Activated CD8-positive, alpha-beta T cell treated with anti-CD3 and anti-CD28 coated beads for 36 hours (primary cell): ENCODE data around the gene CTXND1. TPM values are rescaled to one million over a fixed set of nuclear protein-coding genes. Genes with fewer than 3 reads are reported as not detected.

Experiments used
- ATAC-seq: fragments of 200-7000 bp; cut with Tn5 transposase; one replicate; pipeline ENCODE4 v1.10.0; 2021; ENCODE audit warnings: mild to moderate bottlenecking, moderate library complexity
- CTCF ChIA-PET: fragments of 350-600 bp; sonication (Branson Sonifier 250); formaldehyde crosslinking; loops from one replicate; lab custom pipeline; 2021; ENCODE audit warnings: antibody characterized with exemption; lab: Charles Lee
- POLR2A ChIA-PET: fragments of 350-600 bp; sonication (Branson Sonifier 250); formaldehyde crosslinking; loops from one replicate; lab custom pipeline; 2021; ENCODE audit warnings: antibody characterized with exemption; lab: Charles Lee
- DNase-seq: peaks from one replicate; pipeline ENCODE4 v3.0.0-alpha.2; 2020
- H3K27ac Mint-ChIP-seq: one replicate; pipeline ENCODE4 v1.8.0; 2021; ENCODE audit warnings: mild to moderate bottlenecking, mixed read lengths
- H3K27me3 Mint-ChIP-seq: one replicate; pipeline ENCODE4 v1.8.0; 2021; ENCODE audit warnings: mixed read lengths
- H3K36me3 Mint-ChIP-seq: one replicate; pipeline ENCODE4 v1.8.0; 2021; ENCODE audit warnings: low read depth, mixed read lengths
- H3K4me1 Mint-ChIP-seq: one replicate; pipeline ENCODE4 v1.8.0; 2021; ENCODE audit warnings: low read depth, mixed read lengths
- H3K4me3 Mint-ChIP-seq: one replicate; pipeline ENCODE4 v1.8.0; 2021; ENCODE audit warnings: mild to moderate bottlenecking, moderate library complexity, mixed read lengths
- H3K9me3 Mint-ChIP-seq: one replicate; pipeline ENCODE4 v1.8.0; 2021; ENCODE audit warnings: mixed read lengths
- intact Hi-C: fragments of 100-400 bp; cut with micrococcal nuclease; formaldehyde crosslinking; loops from one replicate; pipeline ENCODE4 v1.10.0; 2022
- total RNA-seq, 2 experiments: library from RNA; stranded (reverse); gene quantifications; one replicate each; pipeline ENCODE4 v1.2.3, GENCODE V29; 2021
- TF ChIP-seq, protein P1 (sequence below): fragments of 200-600 bp; IDR thresholded peaks from one replicate; pipeline ENCODE4 v1.8.0; 2022; ENCODE audit warnings: antibody characterized with exemption, mild to moderate bottlenecking

CTXND1 gene
- total RNA-seq, 2 experiments from 2014 or later, result not detected

DNA sequence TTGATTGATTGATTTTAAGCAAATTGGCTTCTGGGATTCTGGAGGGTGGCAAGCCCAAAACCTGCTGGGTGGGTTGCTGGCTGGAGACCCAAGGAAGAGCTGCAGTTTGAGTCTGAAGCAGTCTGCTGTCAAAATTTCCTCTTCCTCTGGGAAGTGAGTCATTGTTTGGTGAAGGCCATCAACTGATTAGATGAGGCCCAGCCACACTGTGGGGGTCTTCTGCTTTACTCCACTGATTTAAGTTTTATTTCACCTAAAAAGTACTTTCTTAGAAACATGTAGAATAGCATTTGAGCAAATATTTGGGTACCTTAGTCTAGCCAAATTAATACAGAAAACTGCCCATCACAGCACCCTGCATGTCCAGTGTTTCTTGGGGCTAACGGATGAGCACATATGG lies 65.4 kb downstream of the CTXND1 start:
- TF ChIP-seq, protein P1, sequence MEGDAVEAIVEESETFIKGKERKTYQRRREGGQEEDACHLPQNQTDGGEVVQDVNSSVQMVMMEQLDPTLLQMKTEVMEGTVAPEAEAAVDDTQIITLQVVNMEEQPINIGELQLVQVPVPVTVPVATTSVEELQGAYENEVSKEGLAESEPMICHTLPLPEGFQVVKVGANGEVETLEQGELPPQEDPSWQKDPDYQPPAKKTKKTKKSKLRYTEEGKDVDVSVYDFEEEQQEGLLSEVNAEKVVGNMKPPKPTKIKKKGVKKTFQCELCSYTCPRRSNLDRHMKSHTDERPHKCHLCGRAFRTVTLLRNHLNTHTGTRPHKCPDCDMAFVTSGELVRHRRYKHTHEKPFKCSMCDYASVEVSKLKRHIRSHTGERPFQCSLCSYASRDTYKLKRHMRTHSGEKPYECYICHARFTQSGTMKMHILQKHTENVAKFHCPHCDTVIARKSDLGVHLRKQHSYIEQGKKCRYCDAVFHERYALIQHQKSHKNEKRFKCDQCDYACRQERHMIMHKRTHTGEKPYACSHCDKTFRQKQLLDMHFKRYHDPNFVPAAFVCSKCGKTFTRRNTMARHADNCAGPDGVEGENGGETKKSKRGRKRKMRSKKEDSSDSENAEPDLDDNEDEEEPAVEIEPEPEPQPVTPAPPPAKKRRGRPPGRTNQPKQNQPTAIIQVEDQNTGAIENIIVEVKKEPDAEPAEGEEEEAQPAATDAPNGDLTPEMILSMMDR, result no peak
- Mint-ChIP-seq H3K27me3 (no peaks in the 10 kb centered on the region), H3K27ac (no peak overlapping the region), H3K9me3 (no peaks in the 10 kb centered on the region), H3K4me1 (no peaks in the 10 kb centered on the region), H3K36me3 (peaks cover 49% of the 10 kb centered on the region), H3K4me3 (no peak overlapping the region)
- DNase-seq, result no peak
- POLR2A ChIA-PET, result no interaction called here
- CTCF ChIA-PET, result no interaction called here
- no peak for ATAC-seq
- intact Hi-C loops, result no loop called here

GRCh38 chr15:80186066-80186465 lies 65.9 kb downstream of the CTXND1 start:
- Mint-ChIP-seq H3K4me1 (no peaks in the 10 kb centered on the region), H3K36me3 (peaks cover 49% of the 10 kb centered on the region), H3K4me3 (no peak overlapping the region), H3K27me3 (no peaks in the 10 kb centered on the region), H3K9me3 (no peaks in the 10 kb centered on the region), H3K27ac (no peak overlapping the region)
- POLR2A ChIA-PET, result no interaction called here
- ATAC-seq (no peak), DNase-seq (no peak)
- intact Hi-C loops, result no loop called here
- TF ChIP-seq, protein P1, result no peak
- CTCF ChIA-PET, result no interaction called here

GRCh38 chr15:80185152-80185551 lies 66.9 kb downstream of the CTXND1 start:
- no peak overlapping the region for H3K27ac Mint-ChIP-seq
- H3K4me3 Mint-ChIP-seq, result no peak overlapping the region
- H3K27me3 Mint-ChIP-seq, result no peaks in the 10 kb centered on the region
- CTCF ChIA-PET, result no interaction called here
- intact Hi-C loops, result no loop called here
- DNase-seq, result no peak
- no peaks in the 10 kb centered on the region for H3K9me3 Mint-ChIP-seq
- no peak for ATAC-seq
- POLR2A ChIA-PET, result no interaction called here
- TF ChIP-seq, protein P1, result no peak
- H3K36me3 Mint-ChIP-seq, result peaks cover 49% of the 10 kb centered on the region
- no peaks in the 10 kb centered on the region for H3K4me1 Mint-ChIP-seq

GRCh38 chr15:80184554-80184953 lies 67.5 kb downstream of the CTXND1 start:
- H3K4me1 Mint-ChIP-seq, result no peaks in the 10 kb centered on the region
- no peak for DNase-seq
- no peaks in the 10 kb centered on the region for H3K9me3 Mint-ChIP-seq
- H3K27me3 Mint-ChIP-seq, result no peaks in the 10 kb centered on the region
- no peak overlapping the region for H3K27ac Mint-ChIP-seq
- intact Hi-C loops, result no loop called here
- no peak overlapping the region for H3K4me3 Mint-ChIP-seq
- TF ChIP-seq, protein P1, result no peak
- peaks cover 51% of the 10 kb centered on the region for H3K36me3 Mint-ChIP-seq
- POLR2A ChIA-PET, result no interaction called here
- CTCF ChIA-PET, result interaction anchor here (1.9 kb wide), 1 partner anchor 11 kb away, joined by 5 read pairs; no protein-coding TSS in a partner anchor
- ATAC-seq, result no peak

- no peak for DNase-seq
- Mint-ChIP-seq H3K4me1 (no peaks in the 10 kb centered on the region), H3K36me3 (peaks cover 50% of the 10 kb centered on the region), H3K27ac (no peak overlapping the region), H3K4me3 (no peak overlapping the region), H3K27me3 (no peaks in the 10 kb centered on the region), H3K9me3 (no peaks in the 10 kb centered on the region)
- intact Hi-C loops, result no loop called here
- ChIA-PET POLR2A (no interaction called here), CTCF (interaction anchor here (1.9 kb wide), 1 partner anchor 10 kb away, joined by 5 read pairs; no protein-coding TSS in a partner anchor)
- ATAC-seq, result no peak
- TF ChIP-seq, protein P1, result no peak
These were observed 68.1 kb downstream of the CTXND1 start for GRCh38 chr15:80183886-80184285.
